NT2/D1 (cell line): ENCODE results near the gene AGO3.

Experiments
- SUZ12 ChIP-seq: IDR thresholded peaks from 2 replicates; pipeline ENCODE4 v1.6.1; 2011; ENCODE audit not compliant: insufficient read length, insufficient read depth; ENCODE audit errors: extremely low read depth
- YY1 ChIP-seq: IDR thresholded peaks from 2 replicates; pipeline ENCODE4 v1.6.1; 2011; ENCODE audit not compliant: insufficient read length, insufficient read depth
- ZNF274 ChIP-seq: IDR thresholded peaks from 2 replicates; pipeline ENCODE4 v1.6.1; 2011; ENCODE audit warnings: mild to moderate bottlenecking, low read depth, low read length

DNA sequence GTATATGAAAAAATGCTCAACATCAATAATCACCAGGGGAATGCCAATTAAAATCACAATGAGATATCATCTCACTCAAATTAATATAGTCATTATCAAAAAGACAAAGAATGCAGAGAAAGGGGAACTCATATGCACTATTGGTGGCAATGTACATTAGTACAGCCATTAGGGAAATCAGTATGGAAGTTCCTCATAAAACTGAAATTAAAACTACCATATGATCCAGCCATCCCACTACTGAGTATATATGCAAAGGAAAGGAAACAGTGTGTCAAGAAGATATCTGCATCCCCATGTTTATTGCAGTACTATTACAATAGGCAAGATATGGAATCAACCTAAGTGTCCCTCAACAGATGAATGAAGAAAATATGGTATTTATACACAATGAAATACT lies 120.9 kb downstream of the AGO3 start:
- TF ChIP-seq ZNF274 (no peak), YY1 (no peak), SUZ12 (no peak)
